ENCODE measurements around the gene SHH. TPM values are rescaled to one million over a fixed set of nuclear protein-coding genes. Genes with fewer than 3 reads are reported as not detected.

Gene SHH
- total RNA-seq, 1 donor from 2014 or later, result 0.26 TPM

DNA sequence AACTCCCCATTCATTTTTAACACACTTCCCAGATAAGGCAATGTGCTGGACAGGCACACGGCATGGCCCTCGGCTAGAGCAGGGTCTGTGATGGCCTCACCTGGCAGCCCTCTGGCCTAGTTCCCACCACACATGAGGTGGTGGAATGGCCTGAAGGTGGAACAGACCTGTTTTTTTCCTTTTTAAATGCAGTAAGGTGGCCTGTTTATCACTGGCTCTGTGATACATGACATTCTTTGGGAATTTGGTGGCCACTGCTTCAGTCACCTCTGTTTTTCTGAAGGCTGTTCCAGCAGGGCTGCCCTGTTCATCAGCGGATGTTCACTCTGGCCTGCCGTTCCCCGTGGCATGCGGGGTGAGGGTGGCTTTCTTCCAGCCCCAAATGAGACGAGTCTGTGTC lies 36.6 kb downstream of the SHH start:
- no peak overlapping the region for H3K4me3 Mint-ChIP-seq (ENCODE audit: unreplicated experiment)
- DNase-seq (ENCODE audit: low spot score), result no peak
- H3K9me3 Mint-ChIP-seq (ENCODE audit: unreplicated experiment), result no peaks in the 10 kb centered on the region
- TF ChIP-seq, protein P1, sequence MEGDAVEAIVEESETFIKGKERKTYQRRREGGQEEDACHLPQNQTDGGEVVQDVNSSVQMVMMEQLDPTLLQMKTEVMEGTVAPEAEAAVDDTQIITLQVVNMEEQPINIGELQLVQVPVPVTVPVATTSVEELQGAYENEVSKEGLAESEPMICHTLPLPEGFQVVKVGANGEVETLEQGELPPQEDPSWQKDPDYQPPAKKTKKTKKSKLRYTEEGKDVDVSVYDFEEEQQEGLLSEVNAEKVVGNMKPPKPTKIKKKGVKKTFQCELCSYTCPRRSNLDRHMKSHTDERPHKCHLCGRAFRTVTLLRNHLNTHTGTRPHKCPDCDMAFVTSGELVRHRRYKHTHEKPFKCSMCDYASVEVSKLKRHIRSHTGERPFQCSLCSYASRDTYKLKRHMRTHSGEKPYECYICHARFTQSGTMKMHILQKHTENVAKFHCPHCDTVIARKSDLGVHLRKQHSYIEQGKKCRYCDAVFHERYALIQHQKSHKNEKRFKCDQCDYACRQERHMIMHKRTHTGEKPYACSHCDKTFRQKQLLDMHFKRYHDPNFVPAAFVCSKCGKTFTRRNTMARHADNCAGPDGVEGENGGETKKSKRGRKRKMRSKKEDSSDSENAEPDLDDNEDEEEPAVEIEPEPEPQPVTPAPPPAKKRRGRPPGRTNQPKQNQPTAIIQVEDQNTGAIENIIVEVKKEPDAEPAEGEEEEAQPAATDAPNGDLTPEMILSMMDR (IDR thresholded peaks at IDR 0.05; ENCODE audit: unreplicated experiment), result no peak
- peaks cover 7% of the 10 kb centered on the region for H3K27me3 Mint-ChIP-seq (ENCODE audit: unreplicated experiment)
- H3K27ac Mint-ChIP-seq (ENCODE audit: unreplicated experiment), result no peak overlapping the region
- H3K4me1 Mint-ChIP-seq (ENCODE audit: unreplicated experiment), result no peaks in the 10 kb centered on the region
- H3K36me3 Mint-ChIP-seq (ENCODE audit: low read depth, unreplicated experiment), result peaks cover 40% of the 10 kb centered on the region

DNA sequence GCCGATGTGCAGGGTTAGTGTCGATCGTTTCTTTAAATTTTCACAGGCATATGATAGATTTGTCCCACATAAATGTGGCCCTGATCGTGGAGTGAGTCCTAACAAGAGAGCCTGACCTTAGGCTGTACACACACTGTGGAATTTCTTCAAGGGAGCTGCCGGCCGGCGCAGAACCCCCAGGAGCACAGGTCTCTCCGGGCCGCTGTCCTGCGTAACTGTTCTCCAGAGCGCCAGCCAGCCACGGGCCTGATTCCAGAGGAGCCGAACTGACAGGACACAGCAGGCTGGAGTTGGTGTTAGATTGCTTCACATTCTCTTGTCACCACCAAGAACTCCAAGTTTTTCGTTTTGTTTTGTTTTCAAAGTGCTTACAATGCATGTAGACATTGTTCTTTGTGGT lies 37.3 kb downstream of the SHH start:
- H3K27me3 Mint-ChIP-seq (ENCODE audit: unreplicated experiment), result peaks cover 7% of the 10 kb centered on the region
- H3K4me1 Mint-ChIP-seq (ENCODE audit: unreplicated experiment), result no peaks in the 10 kb centered on the region
- H3K27ac Mint-ChIP-seq (ENCODE audit: unreplicated experiment), result no peak overlapping the region
- TF ChIP-seq, protein P1 (IDR thresholded peaks at IDR 0.05; ENCODE audit: unreplicated experiment), result no peak
- peaks cover 42% of the 10 kb centered on the region for H3K36me3 Mint-ChIP-seq (ENCODE audit: low read depth, unreplicated experiment)
- no peak for DNase-seq (ENCODE audit: low spot score)
- H3K4me3 Mint-ChIP-seq (ENCODE audit: unreplicated experiment), result no peak overlapping the region
- no peaks in the 10 kb centered on the region for H3K9me3 Mint-ChIP-seq (ENCODE audit: unreplicated experiment)

DNA sequence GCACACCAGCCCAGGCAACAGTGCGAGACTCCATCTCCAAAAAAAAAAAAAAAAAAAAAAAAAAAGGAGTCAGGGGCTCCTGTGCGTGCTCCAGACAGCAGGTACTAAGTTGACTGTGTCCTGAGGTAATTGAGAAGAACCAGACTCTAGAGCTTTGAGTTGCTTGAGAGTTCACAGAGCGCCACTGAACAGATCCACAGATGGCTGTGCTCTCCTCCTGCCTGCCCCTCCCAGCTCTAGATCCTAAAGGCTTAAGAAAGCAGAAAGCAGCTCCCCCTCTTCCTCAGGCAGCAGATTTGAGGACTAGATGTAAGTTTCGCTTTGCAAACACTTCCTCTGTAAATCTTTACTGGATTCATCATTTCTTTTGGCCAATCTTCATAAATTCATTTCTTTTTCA lies 38.7 kb downstream of the SHH start:
- H3K27ac Mint-ChIP-seq (ENCODE audit: unreplicated experiment), result no peak overlapping the region
- peaks cover 7% of the 10 kb centered on the region for H3K27me3 Mint-ChIP-seq (ENCODE audit: unreplicated experiment)
- H3K9me3 Mint-ChIP-seq (ENCODE audit: unreplicated experiment), result no peaks in the 10 kb centered on the region
- H3K36me3 Mint-ChIP-seq (ENCODE audit: low read depth, unreplicated experiment), result peaks cover 51% of the 10 kb centered on the region
- TF ChIP-seq, protein P1 (IDR thresholded peaks at IDR 0.05; ENCODE audit: unreplicated experiment), result no peak
- no peak for DNase-seq (ENCODE audit: low spot score)
- H3K4me3 Mint-ChIP-seq (ENCODE audit: unreplicated experiment), result no peak overlapping the region
- no peaks in the 10 kb centered on the region for H3K4me1 Mint-ChIP-seq (ENCODE audit: unreplicated experiment)

DNA sequence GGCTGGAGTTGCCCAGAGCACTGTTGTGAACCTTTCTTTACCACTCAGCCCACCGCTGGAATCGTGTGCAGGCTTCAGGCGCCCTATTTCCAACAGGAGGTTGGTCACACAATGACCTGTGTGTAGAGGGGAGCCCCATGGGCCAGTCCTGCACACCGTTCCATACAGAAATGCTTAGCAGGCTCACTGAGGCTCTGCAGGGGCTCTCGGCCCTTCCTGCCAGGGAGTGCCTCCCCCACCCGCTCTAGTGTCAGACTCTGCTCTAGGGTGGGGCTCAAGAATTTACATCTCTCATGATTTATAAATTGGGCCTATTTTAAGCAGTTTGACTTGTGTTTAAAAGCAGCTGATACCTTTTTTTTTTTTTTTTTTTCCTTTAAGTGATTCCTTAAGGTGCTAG lies 42.0 kb downstream of the SHH start:
- H3K27me3 Mint-ChIP-seq (ENCODE audit: unreplicated experiment), result peaks cover 2% of the 10 kb centered on the region

DNA sequence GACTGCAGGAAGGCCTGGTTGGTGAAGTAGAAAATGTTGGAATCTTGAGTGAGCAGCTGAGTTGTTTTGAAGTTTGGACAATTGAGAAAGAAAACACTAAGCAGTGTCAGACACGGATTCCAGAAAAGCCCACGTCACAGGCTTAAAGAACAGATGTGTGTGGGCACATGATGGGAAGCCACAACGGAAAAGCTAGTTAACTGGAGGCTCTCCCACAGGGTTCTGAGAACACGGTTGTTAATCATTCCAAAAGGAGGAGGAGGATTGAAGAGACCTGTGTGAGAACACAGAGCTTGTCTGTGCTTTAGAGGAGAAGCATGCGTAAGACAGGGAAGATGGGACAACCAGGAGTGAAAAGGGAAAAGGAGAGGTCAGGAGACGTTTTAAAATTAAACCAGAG lies 42.6 kb downstream of the SHH start:
- TF ChIP-seq, protein P1 (IDR thresholded peaks at IDR 0.05; ENCODE audit: unreplicated experiment), result no peak
- H3K4me1 Mint-ChIP-seq (ENCODE audit: unreplicated experiment), result peaks cover 3% of the 10 kb centered on the region
- H3K9me3 Mint-ChIP-seq (ENCODE audit: unreplicated experiment), result no peaks in the 10 kb centered on the region
- DNase-seq (ENCODE audit: low spot score), result no peak
- H3K27me3 Mint-ChIP-seq (ENCODE audit: unreplicated experiment), result no peaks in the 10 kb centered on the region
- H3K4me3 Mint-ChIP-seq (ENCODE audit: unreplicated experiment), result peak overlapping the region; percentile 3
- H3K36me3 Mint-ChIP-seq (ENCODE audit: low read depth, unreplicated experiment), result peaks cover 37% of the 10 kb centered on the region
- H3K27ac Mint-ChIP-seq (ENCODE audit: unreplicated experiment), result no peak overlapping the region

More for the DNA sequence above, 42.0 kb downstream of the SHH start:
- peaks cover 42% of the 10 kb centered on the region for H3K36me3 Mint-ChIP-seq (ENCODE audit: low read depth, unreplicated experiment)
- H3K9me3 Mint-ChIP-seq (ENCODE audit: unreplicated experiment), result no peaks in the 10 kb centered on the region
- DNase-seq (ENCODE audit: low spot score), result no peak
- H3K4me3 Mint-ChIP-seq (ENCODE audit: unreplicated experiment), result no peak overlapping the region
- no peaks in the 10 kb centered on the region for H3K4me1 Mint-ChIP-seq (ENCODE audit: unreplicated experiment)
- no peak overlapping the region for H3K27ac Mint-ChIP-seq (ENCODE audit: unreplicated experiment)
- TF ChIP-seq, protein P1 (IDR thresholded peaks at IDR 0.05; ENCODE audit: unreplicated experiment), result no peak

Data from endothelial cell (in vitro differentiated cells).